SK-N-SH treated with all-trans-retinoic acid at 6 μM for 48 hours (cell line): ENCODE data around the gene KLHL6.

Experiments
- CSDC2 ChIP-seq: fragments of 250-450 bp; sonication (Bioruptor Pico); IDR thresholded peaks from 2 replicates; pipeline ENCODE4 v1.5.0; 2020; ENCODE audit warnings: mild to moderate bottlenecking, moderate library complexity
- CSRNP3 ChIP-seq: fragments of 250-450 bp; sonication (Bioruptor Pico); IDR thresholded peaks from 2 replicates; pipeline ENCODE4 v1.5.1; 2021; ENCODE audit warnings: mild to moderate bottlenecking, moderate library complexity
- GLIS3 ChIP-seq: fragments of 250-450 bp; sonication (Bioruptor Pico); IDR thresholded peaks from 2 replicates; pipeline ENCODE4 v1.5.0; 2020; ENCODE audit warnings: mild to moderate bottlenecking, moderate library complexity
- PATZ1 ChIP-seq: fragments of 250-450 bp; sonication (Bioruptor Pico); IDR thresholded peaks from 2 replicates; pipeline ENCODE4 v1.8.0; 2020; ENCODE audit warnings: mild to moderate bottlenecking, moderate library complexity, borderline replicate concordance
- RARB ChIP-seq: fragments of 250-450 bp; sonication (Bioruptor Pico); IDR thresholded peaks from 2 replicates; pipeline ENCODE4 v1.8.0; 2021; ENCODE audit warnings: mild to moderate bottlenecking, moderate library complexity
- TOX ChIP-seq: fragments of 250-450 bp; sonication (Bioruptor Pico); IDR thresholded peaks from 2 replicates; pipeline ENCODE4 v1.8.0; 2021; ENCODE audit warnings: mild to moderate bottlenecking, moderate library complexity, borderline replicate concordance
- TSHZ2 ChIP-seq: fragments of 250-450 bp; sonication (Bioruptor Pico); IDR thresholded peaks from 2 replicates; pipeline ENCODE4 v1.5.0; 2020; ENCODE audit warnings: mild to moderate bottlenecking, moderate library complexity
- ZFP30 ChIP-seq: fragments of 450-650 bp; formaldehyde crosslinking; IDR thresholded peaks from 2 replicates; pipeline ENCODE4 v1.5.0; 2022; ENCODE audit warnings: mild to moderate bottlenecking, moderate library complexity

- TF ChIP-seq ZFP30 (CRISPR knock-in tag): no peak
- no peak for TF ChIP-seq CSDC2
- no peak for TF ChIP-seq CSRNP3 (CRISPR knock-in tag)
- TF ChIP-seq TSHZ2 (CRISPR knock-in tag): no peak
- TF ChIP-seq PATZ1 (CRISPR knock-in tag): no peak
- no peak for TF ChIP-seq RARB (CRISPR knock-in tag)
- TF ChIP-seq TOX (CRISPR knock-in tag): no peak
- TF ChIP-seq GLIS3 (CRISPR knock-in tag): no peak
These were observed 26.1 kb upstream of the KLHL6 start for GRCh38 chr3:183581496-183582155.
